ENCODE measurements around the gene WWTR1. TPM values are rescaled to one million over a fixed set of nuclear protein-coding genes. Genes with fewer than 3 reads are reported as not detected.

The WWTR1 gene
- polyA plus RNA-seq, 2 of the 4 experiments (the other 2 are of a cell fraction): 99.7 to 164 TPM

- WGBS (ENCODE audit: missing lambda C conversion rate): 97% methylated on average over 5 of the region's 6 CpGs
- ChIA-PET POLR2A (no interaction called here), CTCF (interaction anchor here (1.2 kb wide), 1 partner anchor 55 kb away, joined by 4 read pairs; no protein-coding TSS in a partner anchor)
These were observed 34.0 kb downstream of the WWTR1 start for GRCh38 chr3:149623824-149624223.

GRCh38 chr3:149621218-149622005 is 36.4 kb downstream of the WWTR1 start:
- Histone ChIP-seq H3K4me1 (peaks cover 90% of the 10 kb centered on the region), H3K4me3 (no peak overlapping the region), H3K27ac (peak overlapping the region; percentile 49 to 75; a peak in 5 of 6 replicates), H3K4me2 (peak overlapping the region; percentile 56), H3K9me3 (no peaks in the 10 kb centered on the region)
- WGBS (ENCODE audit: missing lambda C conversion rate): 44% methylated on average over 5 of the region's 5 CpGs
- ChIA-PET POLR2A (interaction anchor here (0.6 kb wide), 1 partner anchor 36 kb away, joined by 3 read pairs; the partner anchor contains the start of gene WWTR1), CTCF (interaction anchor here (0.7 to 1.2 kb wide), 4 partner anchors 51 to 402 kb away, joined by 4 to 7 read pairs (median 4); no protein-coding TSS in a partner anchor)
- TF ChIP-seq HOXA7 (CRISPR knock-in tag; IDR thresholded peaks at IDR 0.05): no peak
- TF ChIP-seq NFE2L2 (conservative IDR thresholded peaks at IDR 0.05; ENCODE audit: low read length): no peak
- no peak for TF ChIP-seq FOSB (CRISPR knock-in tag; IDR thresholded peaks at IDR 0.05)
- TF ChIP-seq POLR2A (IDR thresholded peaks at IDR 0.05; ENCODE audit: low read length): no peak
- TF ChIP-seq TP53 (CRISPR knock-in tag; IDR thresholded peaks at IDR 0.05): no peak
- DNase-seq (ENCODE audit: low read depth in 1 of 2, low spot score in 1 of 2) (no peak), FAIRE-seq (no peak), ATAC-seq (0 out of 6 replicates have a peak, but pooled peaks have one; percentile 16 to 61)

More at GRCh38 chr3:149623824-149624223, 34.0 kb downstream of the WWTR1 start:
- no peak overlapping the region for H3K4me3 ChIP-seq
- no peak for DNase-seq (ENCODE audit: low read depth in 1 of 2, low spot score in 1 of 2)
- no peak for TF ChIP-seq HOXA7 (CRISPR knock-in tag; IDR thresholded peaks at IDR 0.05)
- no peak for TF ChIP-seq CHD4 (IDR thresholded peaks at IDR 0.05; ENCODE audit: borderline replicate concordance)
- no peak for TF ChIP-seq POLR2A (IDR thresholded peaks at IDR 0.05; ENCODE audit: low read length)
- no peak for TF ChIP-seq FOSL2 (IDR thresholded peaks at IDR 0.05)
- no peak for TF ChIP-seq FOSL2 (CRISPR knock-in tag; IDR thresholded peaks at IDR 0.05)
- no peak for TF ChIP-seq ATOH8 (CRISPR knock-in tag; IDR thresholded peaks at IDR 0.05; ENCODE audit: low read depth)
- TF ChIP-seq TFCP2L1 (CRISPR knock-in tag; IDR thresholded peaks at IDR 0.05): no peak
- TF ChIP-seq RFX5 (IDR thresholded peaks at IDR 0.05): no peak
- no peak for TF ChIP-seq TP53 (CRISPR knock-in tag; IDR thresholded peaks at IDR 0.05)
- no peak for TF ChIP-seq PHF8 (IDR thresholded peaks at IDR 0.05; ENCODE audit: borderline replicate concordance, low read depth)
- no peak for TF ChIP-seq NR3C1 (IDR thresholded peaks at IDR 0.05)
- no peak overlapping the region for H3K4me2 ChIP-seq
- peak overlapping the region in 1 of 2 experiments; percentile 3; a peak in 1 of 6 replicates for H3K27ac ChIP-seq
- peaks cover 80% of the 10 kb centered on the region for H3K4me1 ChIP-seq
- no peaks in the 10 kb centered on the region for H3K9me3 ChIP-seq
- FAIRE-seq: no peak
- ATAC-seq: no peak

GRCh38 chr3:149620291-149621020 is 37.4 kb downstream of the WWTR1 start:
- DNase-seq (ENCODE audit: low read depth in 1 of 2, low spot score in 1 of 2) (no peak), ATAC-seq (peak; percentile 24 to 37; a peak in 4 of 6 replicates), FAIRE-seq (no peak)
- POLR2A ChIA-PET: interaction anchor here (0.6 kb wide), 1 partner anchor 37 kb away, joined by 3 read pairs; the partner anchor contains the start of gene WWTR1
- Histone ChIP-seq H3K4me3 (no peak overlapping the region), H3K27ac (peak overlapping the region; percentile 49 to 75; a peak in 5 of 6 replicates), H3K4me2 (peak overlapping the region; percentile 56), H3K9me3 (no peaks in the 10 kb centered on the region), H3K4me1 (peaks cover 90% of the 10 kb centered on the region)
- TF ChIP-seq HOXB5 (CRISPR knock-in tag; IDR thresholded peaks at IDR 0.05) (no peak), EP300 (IDR thresholded peaks at IDR 0.05) (peak in 1 of 2 experiments; percentile 37; a peak in 1 of 5 replicates)
- 97% methylated on average over 1 of the region's 1 CpG for WGBS (ENCODE audit: missing lambda C conversion rate)
- CTCF ChIA-PET: interaction anchor here (0.7 to 1.5 kb wide), 8 partner anchors 11 to 151 kb away, joined by 3 to 7 read pairs (median 4); no protein-coding TSS in a partner anchor

- Histone ChIP-seq H3K4me3 (no peak overlapping the region), H3K9me3 (no peaks in the 10 kb centered on the region), H3K4me1 (peaks cover 86% of the 10 kb centered on the region), H3K27ac (peak overlapping the region; percentile 40 to 75; a peak in 5 of 6 replicates), H3K4me2 (peak overlapping the region; percentile 56)
- TF ChIP-seq JUN (IDR thresholded peaks at IDR 0.05): 0 out of 5 replicates have a peak, but pooled peaks of 1 of the 2 experiments have one; percentile 15
- TF ChIP-seq FOSL2 (IDR thresholded peaks at IDR 0.05): no peak
- TF ChIP-seq FOSL2 (CRISPR knock-in tag; IDR thresholded peaks at IDR 0.05): 0 out of 2 replicates have a peak, but pooled peaks have one; percentile 12
- TF ChIP-seq MAFK (IDR thresholded peaks at IDR 0.05; ENCODE audit: partially characterized antibody): no peak
- FAIRE-seq (no peak), ATAC-seq (peak in 1 of 2 experiments; percentile 49; a peak in 3 of 6 replicates), DNase-seq (ENCODE audit: low read depth in 1 of 2, low spot score in 1 of 2) (no peak)
- ChIA-PET CTCF (interaction anchor here (1.4 to 1.6 kb wide), 4 partner anchors 9 to 98 kb away, joined by 3 to 4 read pairs (median 4); no protein-coding TSS in a partner anchor), POLR2A (interaction anchor here (1.1 kb wide), 1 partner anchor 39 kb away, joined by 5 read pairs; the partner anchor contains the start of gene WWTR1)
- 26% methylated on average over 4 of the region's 4 CpGs for WGBS (ENCODE audit: missing lambda C conversion rate)
These were observed 38.7 kb downstream of the WWTR1 start for GRCh38 chr3:149619136-149619535.
